ENCODE measurements around the gene AP5M1.

DNA sequence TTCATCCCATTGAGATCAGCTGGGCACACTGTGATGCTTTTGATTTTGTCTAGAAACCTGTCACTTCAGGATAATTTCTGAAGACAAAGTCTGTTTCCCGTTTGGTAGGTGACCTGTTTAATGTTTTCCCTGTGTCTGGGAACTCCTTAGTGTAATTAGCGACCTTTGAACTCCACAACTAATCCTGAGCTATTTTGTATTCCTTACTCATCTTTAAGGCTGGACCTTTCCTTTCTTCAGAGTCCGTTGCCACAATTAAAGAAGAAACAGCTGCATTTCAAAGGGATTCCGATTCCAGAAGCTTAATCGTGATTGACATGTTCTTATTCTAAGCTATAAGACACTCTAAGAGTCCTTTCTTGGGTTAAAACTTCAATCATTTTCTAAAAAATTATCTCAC is 22.0 kb downstream of the AP5M1 start:
- TF ChIP-seq, protein P1, sequence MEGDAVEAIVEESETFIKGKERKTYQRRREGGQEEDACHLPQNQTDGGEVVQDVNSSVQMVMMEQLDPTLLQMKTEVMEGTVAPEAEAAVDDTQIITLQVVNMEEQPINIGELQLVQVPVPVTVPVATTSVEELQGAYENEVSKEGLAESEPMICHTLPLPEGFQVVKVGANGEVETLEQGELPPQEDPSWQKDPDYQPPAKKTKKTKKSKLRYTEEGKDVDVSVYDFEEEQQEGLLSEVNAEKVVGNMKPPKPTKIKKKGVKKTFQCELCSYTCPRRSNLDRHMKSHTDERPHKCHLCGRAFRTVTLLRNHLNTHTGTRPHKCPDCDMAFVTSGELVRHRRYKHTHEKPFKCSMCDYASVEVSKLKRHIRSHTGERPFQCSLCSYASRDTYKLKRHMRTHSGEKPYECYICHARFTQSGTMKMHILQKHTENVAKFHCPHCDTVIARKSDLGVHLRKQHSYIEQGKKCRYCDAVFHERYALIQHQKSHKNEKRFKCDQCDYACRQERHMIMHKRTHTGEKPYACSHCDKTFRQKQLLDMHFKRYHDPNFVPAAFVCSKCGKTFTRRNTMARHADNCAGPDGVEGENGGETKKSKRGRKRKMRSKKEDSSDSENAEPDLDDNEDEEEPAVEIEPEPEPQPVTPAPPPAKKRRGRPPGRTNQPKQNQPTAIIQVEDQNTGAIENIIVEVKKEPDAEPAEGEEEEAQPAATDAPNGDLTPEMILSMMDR (IDR thresholded peaks at IDR 0.05 in 2 of 3, conservative IDR thresholded peaks at IDR 0.05 in 1 of 3; ENCODE audit: control insufficient read depth in 2 of 3, extremely low read depth in 1 of 3, insufficient read depth in 1 of 3, low read depth in 3 of 3, low read length in 3 of 3): no peak
- TF ChIP-seq POLR2A (IDR thresholded peaks at IDR 0.05; ENCODE audit: low read depth, low read length): no peak
- no peak for TF ChIP-seq SUZ12 (IDR thresholded peaks at IDR 0.05; ENCODE audit: unreplicated experiment)
- TF ChIP-seq TARDBP (IDR thresholded peaks at IDR 0.05; ENCODE audit: borderline replicate concordance): no peak
- no peak for TF ChIP-seq BACH1 (IDR thresholded peaks at IDR 0.05; ENCODE audit: borderline replicate concordance)
- TF ChIP-seq MTA2 (IDR thresholded peaks at IDR 0.05; ENCODE audit: low read depth): no peak
- no peak for TF ChIP-seq TAF1 (IDR thresholded peaks at IDR 0.05; ENCODE audit: borderline replicate concordance, low read depth, low read length)
- TF ChIP-seq NR2C2 (IDR thresholded peaks at IDR 0.05; ENCODE audit: borderline replicate concordance, control insufficient read depth, insufficient read length, low read depth): no peak
- no peak for TF ChIP-seq PML (IDR thresholded peaks at IDR 0.05; ENCODE audit: low read length)
- TF ChIP-seq ZNF274 (IDR thresholded peaks at IDR 0.05; ENCODE audit: insufficient read depth, insufficient read length): no peak
- TF ChIP-seq EZH2 (IDR thresholded peaks at IDR 0.05; ENCODE audit: borderline replicate concordance, control insufficient read depth, low read depth, low read length): no peak
- TF ChIP-seq BRCA1 (IDR thresholded peaks at IDR 0.05; ENCODE audit: low read depth, low read length): no peak
- TF ChIP-seq, protein P2, sequence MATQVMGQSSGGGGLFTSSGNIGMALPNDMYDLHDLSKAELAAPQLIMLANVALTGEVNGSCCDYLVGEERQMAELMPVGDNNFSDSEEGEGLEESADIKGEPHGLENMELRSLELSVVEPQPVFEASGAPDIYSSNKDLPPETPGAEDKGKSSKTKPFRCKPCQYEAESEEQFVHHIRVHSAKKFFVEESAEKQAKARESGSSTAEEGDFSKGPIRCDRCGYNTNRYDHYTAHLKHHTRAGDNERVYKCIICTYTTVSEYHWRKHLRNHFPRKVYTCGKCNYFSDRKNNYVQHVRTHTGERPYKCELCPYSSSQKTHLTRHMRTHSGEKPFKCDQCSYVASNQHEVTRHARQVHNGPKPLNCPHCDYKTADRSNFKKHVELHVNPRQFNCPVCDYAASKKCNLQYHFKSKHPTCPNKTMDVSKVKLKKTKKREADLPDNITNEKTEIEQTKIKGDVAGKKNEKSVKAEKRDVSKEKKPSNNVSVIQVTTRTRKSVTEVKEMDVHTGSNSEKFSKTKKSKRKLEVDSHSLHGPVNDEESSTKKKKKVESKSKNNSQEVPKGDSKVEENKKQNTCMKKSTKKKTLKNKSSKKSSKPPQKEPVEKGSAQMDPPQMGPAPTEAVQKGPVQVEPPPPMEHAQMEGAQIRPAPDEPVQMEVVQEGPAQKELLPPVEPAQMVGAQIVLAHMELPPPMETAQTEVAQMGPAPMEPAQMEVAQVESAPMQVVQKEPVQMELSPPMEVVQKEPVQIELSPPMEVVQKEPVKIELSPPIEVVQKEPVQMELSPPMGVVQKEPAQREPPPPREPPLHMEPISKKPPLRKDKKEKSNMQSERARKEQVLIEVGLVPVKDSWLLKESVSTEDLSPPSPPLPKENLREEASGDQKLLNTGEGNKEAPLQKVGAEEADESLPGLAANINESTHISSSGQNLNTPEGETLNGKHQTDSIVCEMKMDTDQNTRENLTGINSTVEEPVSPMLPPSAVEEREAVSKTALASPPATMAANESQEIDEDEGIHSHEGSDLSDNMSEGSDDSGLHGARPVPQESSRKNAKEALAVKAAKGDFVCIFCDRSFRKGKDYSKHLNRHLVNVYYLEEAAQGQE (IDR thresholded peaks at IDR 0.05; ENCODE audit: low read depth, low read length): no peak
- TF ChIP-seq ETV6 (conservative IDR thresholded peaks at IDR 0.05 in 1 of 2, IDR thresholded peaks at IDR 0.05 in 1 of 2; ENCODE audit: borderline replicate concordance in 1 of 2, low read depth in 1 of 2): no peak
